Choroid plexus epithelial cell (primary cell): ENCODE measurements around the gene ABHD18.
"Not testable (repeated sequence)": the region's sequence is repeated elsewhere in the genome, so short reads cannot be mapped to it uniquely, and the experiment has no call there.

ENCODE experiments used
- DNase-seq: peaks from one replicate; pipeline ENCODE4 v3.0.0-alpha.2; 2010; ENCODE audit warnings: low read depth
- H3K4me3 ChIP-seq: 2 replicates; pipeline ENCODE4 v1.5.1; 2011; ENCODE audit warnings: low read depth, mild to moderate bottlenecking, control low read depth, low read length, moderate library complexity
- TF ChIP-seq, protein P1 (sequence below): conservative IDR thresholded peaks from 2 replicates; pipeline ENCODE4 v1.5.1; 2011; ENCODE audit warnings: low read depth, mild to moderate bottlenecking, control low read depth, inconsistent platforms, low read length, moderate library complexity

Gene ABHD18

DNA sequence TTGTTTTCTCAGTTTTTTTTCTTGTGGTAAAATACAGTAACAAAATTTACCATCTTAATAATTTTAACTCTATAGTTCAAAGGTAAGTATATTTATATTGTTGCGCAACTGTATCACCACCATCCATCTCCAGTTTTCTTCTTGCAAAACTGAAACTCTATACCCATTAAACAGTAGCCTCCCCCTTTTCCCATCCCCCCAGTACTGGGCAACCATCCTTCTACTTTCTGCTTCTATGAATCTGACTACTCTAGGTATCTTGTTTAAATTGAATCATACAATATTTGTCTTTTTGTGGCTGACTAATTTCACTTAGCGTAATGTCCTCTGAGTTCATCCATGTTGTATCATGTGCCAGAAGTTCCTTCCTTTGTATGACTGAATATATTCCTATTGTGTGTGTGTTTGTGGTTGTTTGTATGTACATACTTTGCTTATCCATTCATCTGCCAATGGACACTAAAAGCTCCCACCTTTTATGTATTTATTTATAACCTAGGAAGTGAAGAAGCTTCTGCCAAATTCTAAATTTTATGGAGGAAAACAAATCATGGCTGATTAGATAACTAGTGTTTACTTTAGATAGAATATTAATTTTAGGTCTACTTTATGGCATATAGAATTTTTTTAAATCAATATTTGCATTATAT, 10.0 kb downstream of the ABHD18 start:
- no peak overlapping the region for H3K4me3 ChIP-seq
- TF ChIP-seq, protein P1, sequence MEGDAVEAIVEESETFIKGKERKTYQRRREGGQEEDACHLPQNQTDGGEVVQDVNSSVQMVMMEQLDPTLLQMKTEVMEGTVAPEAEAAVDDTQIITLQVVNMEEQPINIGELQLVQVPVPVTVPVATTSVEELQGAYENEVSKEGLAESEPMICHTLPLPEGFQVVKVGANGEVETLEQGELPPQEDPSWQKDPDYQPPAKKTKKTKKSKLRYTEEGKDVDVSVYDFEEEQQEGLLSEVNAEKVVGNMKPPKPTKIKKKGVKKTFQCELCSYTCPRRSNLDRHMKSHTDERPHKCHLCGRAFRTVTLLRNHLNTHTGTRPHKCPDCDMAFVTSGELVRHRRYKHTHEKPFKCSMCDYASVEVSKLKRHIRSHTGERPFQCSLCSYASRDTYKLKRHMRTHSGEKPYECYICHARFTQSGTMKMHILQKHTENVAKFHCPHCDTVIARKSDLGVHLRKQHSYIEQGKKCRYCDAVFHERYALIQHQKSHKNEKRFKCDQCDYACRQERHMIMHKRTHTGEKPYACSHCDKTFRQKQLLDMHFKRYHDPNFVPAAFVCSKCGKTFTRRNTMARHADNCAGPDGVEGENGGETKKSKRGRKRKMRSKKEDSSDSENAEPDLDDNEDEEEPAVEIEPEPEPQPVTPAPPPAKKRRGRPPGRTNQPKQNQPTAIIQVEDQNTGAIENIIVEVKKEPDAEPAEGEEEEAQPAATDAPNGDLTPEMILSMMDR = no peak
- peak; percentile 36 for DNase-seq

DNA sequence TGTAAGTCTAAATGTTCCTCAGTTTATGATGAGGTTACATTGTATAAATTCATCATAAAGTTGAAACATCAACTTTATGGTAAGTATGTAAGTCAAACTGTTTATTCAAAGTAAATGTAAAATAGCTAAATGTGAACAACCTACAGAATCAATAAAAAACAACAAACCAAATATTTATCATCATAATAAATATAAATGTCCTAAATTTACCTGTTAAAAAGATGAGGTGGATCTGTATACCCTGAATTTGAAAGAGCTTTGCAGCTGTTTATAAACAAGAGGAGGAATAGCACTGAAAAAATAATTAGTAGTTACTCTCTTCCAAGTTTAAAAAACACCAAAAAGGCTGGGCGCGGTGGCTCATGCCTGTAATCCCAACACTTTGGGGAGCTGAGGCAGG, 13.7 kb downstream of the ABHD18 start:
- no peak overlapping the region for H3K4me3 ChIP-seq
- DNase-seq = no peak
- TF ChIP-seq, protein P1 = no peak

DNA sequence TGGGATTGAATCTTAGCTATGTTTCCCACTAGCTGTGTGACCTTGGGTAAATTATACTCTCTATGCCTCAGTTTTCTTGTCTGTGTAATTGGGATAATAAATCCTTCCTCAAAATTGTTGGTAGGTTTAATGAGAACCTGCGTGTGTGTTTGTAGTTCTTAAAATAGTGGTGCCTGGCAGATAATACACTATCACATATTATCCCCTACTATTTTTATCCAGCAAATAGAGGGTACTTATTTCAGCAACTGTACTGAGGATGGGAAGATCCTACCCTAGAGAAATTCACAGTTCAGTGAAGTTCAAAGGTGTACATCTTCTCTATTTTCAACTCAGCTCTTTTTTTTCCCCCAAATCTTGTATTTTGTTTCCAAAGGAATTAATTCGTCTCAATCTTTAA, 17.2 kb downstream of the ABHD18 start:
- TF ChIP-seq, protein P1 = no peak
- no peak overlapping the region for H3K4me3 ChIP-seq
- no peak for DNase-seq

DNA sequence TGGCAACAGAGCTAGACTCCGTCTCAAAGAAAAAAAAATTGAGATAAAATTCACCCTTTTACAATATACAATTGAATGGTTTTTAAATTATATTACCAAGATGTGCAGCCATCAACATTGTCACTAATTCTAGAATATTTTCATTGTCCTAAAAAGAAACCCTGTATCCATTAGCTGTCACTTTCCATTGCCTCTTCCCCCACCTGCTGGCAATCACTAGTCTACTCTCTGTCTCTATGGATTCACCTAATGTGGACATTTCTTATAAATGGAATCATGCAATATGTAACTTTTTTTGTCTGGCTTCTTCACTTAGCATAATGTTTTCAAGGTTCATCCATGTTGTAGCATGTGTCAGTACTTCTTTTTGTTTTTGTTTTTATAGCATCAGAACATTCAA, 20.8 kb downstream of the ABHD18 start:
- DNase-seq = no peak
- no peak overlapping the region for H3K4me3 ChIP-seq
- TF ChIP-seq, protein P1 = peak; percentile 10

DNA sequence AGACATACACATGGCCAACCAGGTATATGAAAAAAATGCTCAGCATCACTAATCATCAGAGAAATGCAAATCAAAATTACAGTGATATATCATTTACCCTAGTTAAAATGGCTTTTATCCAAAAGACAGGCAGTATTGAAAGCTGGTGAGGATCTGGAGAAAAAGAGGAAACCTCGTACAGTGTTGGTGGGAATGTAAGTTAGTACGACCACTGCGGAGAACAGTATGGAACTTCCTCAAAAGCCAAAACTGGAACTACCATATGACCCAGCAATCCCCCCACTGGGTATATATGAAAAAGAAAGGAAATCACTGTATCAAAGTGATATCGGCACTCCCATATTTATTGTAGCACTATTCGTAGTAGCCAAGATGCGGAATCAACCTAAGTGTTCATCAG, 23.4 kb downstream of the ABHD18 start:
- TF ChIP-seq, protein P1 = no peak

DNA sequence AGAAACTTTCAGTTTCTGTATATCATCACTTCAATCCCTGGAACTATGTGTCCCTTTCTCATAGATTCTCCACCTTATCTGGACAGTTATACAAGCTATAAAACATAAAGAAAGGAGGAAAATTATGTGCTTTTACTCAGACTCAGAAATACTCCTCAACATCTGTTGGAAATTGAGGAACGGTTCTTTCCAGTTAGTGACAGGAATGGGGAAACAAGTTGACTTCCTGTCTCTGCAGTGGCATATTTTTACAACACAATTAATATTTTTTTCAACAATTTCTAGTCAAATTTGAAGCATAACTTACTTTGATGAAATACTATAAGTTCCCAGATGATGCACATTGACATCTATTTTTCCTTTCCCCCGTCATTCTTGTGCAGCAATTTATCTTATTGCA, 27.9 kb downstream of the ABHD18 start:
- no peak overlapping the region for H3K4me3 ChIP-seq
- TF ChIP-seq, protein P1 = no peak

More for the DNA sequence above, 23.4 kb downstream of the ABHD18 start:
- H3K4me3 ChIP-seq = no peak overlapping the region
- no peak for DNase-seq

DNA sequence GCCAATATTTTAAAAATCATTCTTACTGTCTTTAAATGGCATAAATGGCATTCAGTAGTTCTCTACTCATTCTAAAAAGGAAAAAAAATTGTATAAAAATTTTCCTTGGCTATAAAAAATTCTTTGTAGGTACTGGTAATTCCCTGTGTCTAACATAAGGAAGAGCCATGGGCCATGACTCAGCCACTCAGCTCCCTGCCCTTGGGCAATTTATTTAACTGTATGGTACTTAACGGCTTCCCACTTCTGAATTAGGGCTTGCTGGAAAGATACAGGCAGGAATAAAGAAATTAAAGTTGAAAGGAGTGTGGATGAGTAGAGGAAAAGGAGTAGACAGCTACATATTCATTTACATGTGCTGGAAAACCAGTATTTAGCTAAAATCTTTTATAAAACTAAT, 30.6 kb downstream of the ABHD18 start:
- no peak overlapping the region for H3K4me3 ChIP-seq
- no peak for DNase-seq
- TF ChIP-seq, protein P1 = no peak

More for the DNA sequence above, 27.9 kb downstream of the ABHD18 start:
- DNase-seq = no peak

DNA sequence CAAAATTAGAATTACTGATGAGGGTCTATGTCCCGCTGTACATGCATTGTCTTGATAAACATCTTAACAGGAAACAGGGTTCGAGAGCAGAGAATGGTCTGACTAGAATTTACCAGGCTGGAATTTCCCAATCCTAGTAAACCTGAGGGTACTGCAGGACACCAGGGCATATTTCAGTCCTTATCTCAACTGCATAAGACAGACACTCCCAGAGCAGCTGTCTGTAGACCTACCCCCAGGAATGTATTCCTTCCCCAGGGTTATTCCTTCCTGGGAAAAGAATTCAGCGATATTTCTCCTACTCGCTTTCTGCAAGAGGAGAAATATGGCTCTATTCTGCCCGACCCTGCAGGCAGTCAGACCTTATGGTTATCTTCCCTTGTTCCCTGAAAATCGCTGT, 31.3 kb downstream of the ABHD18 start:
- not testable (repeated sequence) for H3K4me3 ChIP-seq, DNase-seq
